ENCODE data around the gene TMEM91. TPM values are rescaled to one million over a fixed set of nuclear protein-coding genes. Genes with fewer than 3 reads are reported as not detected.

The TMEM91 gene
- total and polyA plus RNA-seq, 2 of the 4 experiments (the other 2 are of a cell fraction), result 1.4 to 4.8 TPM

GRCh38 chr19:41386442-41386841 is 10.1 kb downstream of the TMEM91 start:
- Histone ChIP-seq H4K91ac (ENCODE audit: insufficient read depth, low read depth, low read length) (no peak overlapping the region), H3K4me2 (ENCODE audit: low read depth, low read length) (no peak overlapping the region), H3K23ac (ENCODE audit: low read depth, low read length) (no peak overlapping the region), H4K5ac (ENCODE audit: low read depth, low read length) (no peak overlapping the region), H2AK9ac (replicated peaks; ENCODE audit: low read depth, low read length, poor library complexity) (no peak overlapping the region), H3K36me3 (ENCODE audit: control insufficient read depth, insufficient read depth, low read length) (peaks cover 27% of the 10 kb centered on the region), H4K8ac (ENCODE audit: low read depth in 2 of 2, low read length in 2 of 2) (no peak overlapping the region), H2AFZ (replicated peaks; ENCODE audit: low read length, poor library complexity) (no peak overlapping the region), H3K9me1 (ENCODE audit: insufficient read depth, low read length) (no peaks in the 10 kb centered on the region), H3K4me1 (ENCODE audit: control insufficient read depth, insufficient read depth, low read length) (no peaks in the 10 kb centered on the region), H3K14ac (replicated peaks; ENCODE audit: low read depth, low read length) (no peak overlapping the region), H3K4me3 (ENCODE audit: insufficient read depth, low read depth, low read length) (no peak overlapping the region), H2BK5ac (ENCODE audit: low read depth, low read length, poor library complexity, severe bottlenecking) (no peak overlapping the region), H2BK15ac (ENCODE audit: low read depth, low read length) (no peak overlapping the region), H3K9me3 (ENCODE audit: control insufficient read depth, insufficient read depth, low read length) (no peaks in the 10 kb centered on the region), H4K20me1 (ENCODE audit: insufficient read depth, low read length) (no peaks in the 10 kb centered on the region), H3K27ac (ENCODE audit: insufficient read depth, low read length) (no peak overlapping the region), H3K27me3 (ENCODE audit: control insufficient read depth, insufficient read depth, low read length) (no peaks in the 10 kb centered on the region), H3K79me1 (ENCODE audit: low read depth in 1 of 2, low read length in 2 of 2) (no peaks in the 10 kb centered on the region), H2AK5ac (ENCODE audit: low read depth, low read length) (no peak overlapping the region), H3K4ac (ENCODE audit: low read depth, low read length) (no peak overlapping the region), H2BK20ac (ENCODE audit: low read depth, low read length) (no peak overlapping the region), H3K18ac (ENCODE audit: low read depth, low read length) (no peak overlapping the region), H2BK120ac (ENCODE audit: low read depth, low read length) (no peak overlapping the region), H3K56ac (ENCODE audit: extremely low read depth, insufficient read depth, low read length) (no peak overlapping the region), H3K9ac (ENCODE audit: low read depth, low read length) (no peak overlapping the region)
- ChIA-PET POLR2A (ENCODE audit: unreplicated experiment) (no interaction called here), CTCF (no interaction called here)
- no TSS peak for BruUV-seq (replicated peaks)
- WGBS, 2 experiments (ENCODE audit: extremely low coverage in 2 of 2, insufficient read length in 1 of 2), result no CpG with 5 or more reads among the region's 13 CpGs
- no peak for TF ChIP-seq RAD21 (IDR thresholded peaks at IDR 0.05; ENCODE audit: low read length)
- no peak for TF ChIP-seq MXI1 (IDR thresholded peaks at IDR 0.05; ENCODE audit: borderline replicate concordance, low read depth, low read length)
- TF ChIP-seq MAFK (IDR thresholded peaks at IDR 0.05; ENCODE audit: low read depth, low read length), result no peak
- no peak for TF ChIP-seq BHLHE40 (IDR thresholded peaks at IDR 0.05; ENCODE audit: low read depth, low read length)
- no peak for TF ChIP-seq CEBPB (IDR thresholded peaks at IDR 0.05; ENCODE audit: low read depth, low read length)
- TF ChIP-seq ELK1 (IDR thresholded peaks at IDR 0.05; ENCODE audit: borderline replicate concordance, low read depth, low read length), result no peak
- no peak for TF ChIP-seq SMC3 (IDR thresholded peaks at IDR 0.05; ENCODE audit: low read depth, low read length)
- no peak for TF ChIP-seq POLR2A (IDR thresholded peaks at IDR 0.05; ENCODE audit: low read depth, low read length)
- no peak for TF ChIP-seq FOS (IDR thresholded peaks at IDR 0.05; ENCODE audit: low read depth, low read length)
- no peak for TF ChIP-seq RCOR1 (IDR thresholded peaks at IDR 0.05; ENCODE audit: insufficient replicate concordance, low read length)
- no peak for TF ChIP-seq USF2 (IDR thresholded peaks at IDR 0.05; ENCODE audit: low read depth, low read length)
- ATAC-seq (ENCODE audit: low read depth) (no peak), DNase-seq (no peak)
- in situ Hi-C loops (cut with MboI; ENCODE audit: low sequenced_read_pairs), result no loop called here
- dilution Hi-C loops (cut with HindIII; ENCODE audit: low sequenced_read_pairs, unreplicated experiment), result no loop called here
- intact Hi-C loops (cut with micrococcal nuclease), result no loop called here
